Measurements from ENCODE around the gene EXOC4. TPM values are rescaled to one million over a fixed set of nuclear protein-coding genes. Genes with fewer than 3 reads are reported as not detected.

The EXOC4 gene
- total RNA-seq, 4 donors from 2014 or later: 30.7 to 62.4 (median 40.4) TPM

DNA sequence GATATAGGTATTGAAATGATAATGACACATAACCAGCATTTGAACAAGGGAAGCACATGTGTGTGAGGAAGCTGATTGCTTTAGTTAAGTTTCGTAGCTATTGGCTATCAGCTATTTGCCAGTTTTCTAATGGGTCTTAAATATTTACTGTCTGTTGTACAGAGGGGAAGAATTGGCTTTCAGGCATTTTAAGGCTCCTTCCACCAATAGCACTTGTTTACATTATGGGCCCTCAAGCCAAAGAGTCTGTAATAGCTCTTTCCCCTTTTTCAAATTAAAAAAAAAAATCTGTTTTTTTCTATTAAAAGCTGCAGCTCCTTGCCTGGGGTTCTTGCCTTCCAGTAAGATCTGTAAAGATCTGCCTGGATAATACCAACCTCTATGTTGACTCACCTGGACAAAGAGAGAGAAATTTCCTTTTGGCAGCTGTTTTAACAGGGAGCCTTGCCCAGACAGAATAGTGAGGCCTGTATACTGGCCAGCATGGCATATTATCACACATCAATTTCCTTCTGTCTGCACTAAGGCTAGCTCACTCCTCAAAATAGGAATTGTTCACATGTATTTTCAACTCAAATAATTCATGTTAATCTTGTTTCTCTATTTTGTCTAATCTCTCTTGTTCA lies 769.5 kb downstream of the EXOC4 start:
- H3K9me3 ChIP-seq: no peaks in the 10 kb centered on the region
- H3K4me1 ChIP-seq: peaks cover 0 to 26% (median 5%) of the 10 kb centered on the region in 3 donors
- 43 to 50% methylated on average over 1 of the region's 1 CpG for WGBS, 2 donors
- H3K27me3 ChIP-seq: no peaks in the 10 kb centered on the region
- no peak for DNase-seq
- no peak overlapping the region for H3K4me3 ChIP-seq
- intact Hi-C loops (cut with DNase I): no loop called here
- TF ChIP-seq POLR2A (IDR thresholded peaks at IDR 0.05): no peak
- TF ChIP-seq, protein P1, sequence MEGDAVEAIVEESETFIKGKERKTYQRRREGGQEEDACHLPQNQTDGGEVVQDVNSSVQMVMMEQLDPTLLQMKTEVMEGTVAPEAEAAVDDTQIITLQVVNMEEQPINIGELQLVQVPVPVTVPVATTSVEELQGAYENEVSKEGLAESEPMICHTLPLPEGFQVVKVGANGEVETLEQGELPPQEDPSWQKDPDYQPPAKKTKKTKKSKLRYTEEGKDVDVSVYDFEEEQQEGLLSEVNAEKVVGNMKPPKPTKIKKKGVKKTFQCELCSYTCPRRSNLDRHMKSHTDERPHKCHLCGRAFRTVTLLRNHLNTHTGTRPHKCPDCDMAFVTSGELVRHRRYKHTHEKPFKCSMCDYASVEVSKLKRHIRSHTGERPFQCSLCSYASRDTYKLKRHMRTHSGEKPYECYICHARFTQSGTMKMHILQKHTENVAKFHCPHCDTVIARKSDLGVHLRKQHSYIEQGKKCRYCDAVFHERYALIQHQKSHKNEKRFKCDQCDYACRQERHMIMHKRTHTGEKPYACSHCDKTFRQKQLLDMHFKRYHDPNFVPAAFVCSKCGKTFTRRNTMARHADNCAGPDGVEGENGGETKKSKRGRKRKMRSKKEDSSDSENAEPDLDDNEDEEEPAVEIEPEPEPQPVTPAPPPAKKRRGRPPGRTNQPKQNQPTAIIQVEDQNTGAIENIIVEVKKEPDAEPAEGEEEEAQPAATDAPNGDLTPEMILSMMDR (IDR thresholded peaks at IDR 0.05): no peak
- no peaks in the 10 kb centered on the region for H3K36me3 ChIP-seq
- no peak overlapping the region for H3K27ac ChIP-seq

DNA sequence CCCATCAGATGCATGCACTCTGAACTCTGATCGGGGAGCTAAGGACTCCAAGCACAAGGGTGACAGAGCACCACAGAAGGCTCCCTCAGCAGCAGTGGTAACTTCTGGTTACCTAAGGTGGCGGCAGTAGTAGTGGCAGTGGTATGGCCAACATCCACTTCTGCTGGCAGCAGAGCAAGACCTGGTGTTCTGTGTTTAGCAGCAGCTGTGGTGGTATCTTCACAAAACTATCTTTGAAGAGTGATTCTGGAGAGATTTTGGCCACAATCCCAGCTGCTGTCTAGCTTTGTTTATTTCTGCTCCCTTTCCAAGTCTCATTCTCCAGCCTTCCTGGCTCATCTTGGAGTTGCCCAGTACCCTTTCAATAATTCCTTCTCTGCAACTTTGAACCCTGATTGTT lies 771.9 kb downstream of the EXOC4 start:
- Histone ChIP-seq H3K27me3 (no peaks in the 10 kb centered on the region), H3K27ac (no peak overlapping the region), H3K4me3 (no peak overlapping the region), H3K36me3 (no peaks in the 10 kb centered on the region), H3K4me1 (peaks cover 0 to 26% (median 5%) of the 10 kb centered on the region in 3 donors), H3K9me3 (no peaks in the 10 kb centered on the region)
- WGBS, 2 donors: 44 to 75% methylated on average over 1 of the region's 2 CpGs
- no peak for DNase-seq
- TF ChIP-seq, protein P1 (IDR thresholded peaks at IDR 0.05): no peak
- no peak for TF ChIP-seq POLR2A (IDR thresholded peaks at IDR 0.05)
- intact Hi-C loops (cut with DNase I): no loop called here

DNA sequence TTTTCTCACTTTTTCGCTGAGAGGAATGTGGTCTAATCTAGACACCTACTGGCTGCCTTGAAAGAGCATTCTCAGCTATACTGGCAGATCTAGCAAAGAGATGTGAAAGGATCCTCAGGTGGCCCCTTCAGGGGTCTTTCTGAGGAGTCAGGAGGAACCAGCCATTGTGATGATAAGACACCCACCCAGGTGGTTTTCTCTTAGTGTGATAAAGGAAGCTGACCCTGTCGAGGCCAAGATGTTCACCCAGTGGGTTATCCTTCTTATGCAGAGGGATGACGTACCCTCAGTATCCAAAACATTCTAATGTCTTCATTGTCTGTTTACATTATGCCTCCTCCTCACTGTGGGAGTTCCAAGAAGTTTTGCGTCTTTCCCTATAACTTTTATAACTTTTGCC lies 776.0 kb downstream of the EXOC4 start:
- H3K27ac ChIP-seq: no peak overlapping the region
- no peak for DNase-seq
- TF ChIP-seq, protein P1 (IDR thresholded peaks at IDR 0.05): no peak
- TF ChIP-seq POLR2A (IDR thresholded peaks at IDR 0.05): no peak
- no peaks in the 10 kb centered on the region for H3K36me3 ChIP-seq
- no peak overlapping the region for H3K4me3 ChIP-seq
- WGBS, 2 donors: 84 to 94% methylated on average over 4 of the region's 4 CpGs
- H3K27me3 ChIP-seq: no peaks in the 10 kb centered on the region
- peaks cover 0 to 8% (median 0%) of the 10 kb centered on the region in 3 donors for H3K4me1 ChIP-seq
- no peaks in the 10 kb centered on the region for H3K9me3 ChIP-seq
- intact Hi-C loops (cut with DNase I): no loop called here

DNA sequence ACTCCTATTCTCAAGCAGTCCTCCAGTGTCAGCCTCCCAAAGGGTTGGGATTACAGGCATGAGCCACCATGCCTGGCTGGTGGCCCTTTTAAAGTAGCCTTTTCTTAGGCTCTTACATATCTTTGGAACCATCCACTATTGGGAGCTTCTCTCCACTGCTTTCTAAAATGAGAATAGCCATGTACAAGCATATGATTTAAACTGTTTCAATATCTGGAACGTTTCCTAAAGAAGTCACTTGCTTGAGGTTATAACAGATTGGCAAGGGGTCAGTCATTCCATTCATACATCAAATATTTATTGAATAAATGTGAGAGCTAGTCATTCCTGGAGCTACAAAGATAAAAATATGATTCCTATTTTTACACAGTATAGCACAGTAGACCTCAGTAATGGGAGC lies 776.9 kb downstream of the EXOC4 start:
- H3K4me3 ChIP-seq: no peak overlapping the region
- no peaks in the 10 kb centered on the region for H3K9me3 ChIP-seq
- no peaks in the 10 kb centered on the region for H3K36me3 ChIP-seq
- 57% methylated on average over 1 of the region's 1 CpG for WGBS, 2 donors
- intact Hi-C loops (cut with DNase I): no loop called here
- no peak overlapping the region for H3K27ac ChIP-seq
- H3K27me3 ChIP-seq: no peaks in the 10 kb centered on the region
- no peak for DNase-seq
- TF ChIP-seq, protein P1 (IDR thresholded peaks at IDR 0.05): no peak
- TF ChIP-seq POLR2A (IDR thresholded peaks at IDR 0.05): no peak
- H3K4me1 ChIP-seq: peaks cover 0 to 4% (median 0%) of the 10 kb centered on the region in 3 donors

DNA sequence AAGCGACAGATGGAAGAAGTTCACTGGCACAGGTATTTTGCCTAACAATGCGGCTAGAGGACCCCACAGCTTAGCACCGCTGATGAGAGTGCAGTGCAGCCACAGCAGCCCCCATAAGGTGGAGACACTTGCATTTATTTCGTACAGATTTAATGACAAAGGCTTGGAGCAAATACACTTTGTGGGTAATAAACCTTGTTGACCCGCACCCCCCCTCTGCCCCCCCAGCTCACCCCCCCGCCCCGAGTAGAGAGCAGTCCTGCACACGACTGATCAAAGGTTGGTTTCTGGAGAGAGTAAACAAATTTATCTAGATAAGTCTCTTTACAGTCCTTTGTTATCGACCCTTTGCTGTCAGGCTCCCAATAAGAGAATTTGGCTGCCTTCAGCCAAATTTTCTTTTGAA lies 777.6 kb downstream of the EXOC4 start:
- no peak for DNase-seq
- intact Hi-C loops (cut with DNase I): no loop called here
- H3K4me3 ChIP-seq: no peak overlapping the region
- H3K36me3 ChIP-seq: no peaks in the 10 kb centered on the region
- H3K4me1 ChIP-seq: no peaks in the 10 kb centered on the region
- no peaks in the 10 kb centered on the region for H3K9me3 ChIP-seq
- H3K27me3 ChIP-seq: no peaks in the 10 kb centered on the region
- no peak overlapping the region for H3K27ac ChIP-seq
- TF ChIP-seq POLR2A (IDR thresholded peaks at IDR 0.05): no peak
- TF ChIP-seq, protein P1 (IDR thresholded peaks at IDR 0.05): no peak
- WGBS, 2 donors: 71 to 87% methylated on average over 6 to 9 of the region's 9 CpGs
